HCT116 (cell line): ENCODE data around the gene NUMB. TPM values are rescaled to one million over a fixed set of nuclear protein-coding genes. Genes with fewer than 3 reads are reported as not detected.

Experiments used
- ATAC-seq: fragments of 200-7000 bp; cut with Tn5 transposase; 2 replicates; pipeline ENCODE4 v1.9.1; 2020; ENCODE audit warnings: mild to moderate bottlenecking, moderate library complexity
- BruUV-seq: library from RNA; stranded (reverse); fragments of 400-500 nt; replicated peaks from 2 replicates; lab custom pipeline; 2021; lab: Mats Ljungman, UMichigan
- CTCF ChIA-PET: fragments of 300-600 bp; sonication (Branson Sonifier 250); formaldehyde crosslinking; loops from one replicate; lab custom pipeline; 2021; ENCODE audit warnings: antibody characterized with exemption; lab: Charles Lee
- POLR2A ChIA-PET: fragments of 300-600, 350-600 bp; sonication (Branson Sonifier 250); formaldehyde crosslinking; loops from one replicate; lab custom pipeline; 2021; ENCODE audit warnings: antibody characterized with exemption; lab: Charles Lee
- RAD21 ChIA-PET, 2 experiments: fragments of 300-600 bp; sonication (Branson Sonifier 250); formaldehyde crosslinking; loops; one replicate each; lab custom pipeline; 2023; ENCODE audit warnings: low total read pairs in 2 of 2; ENCODE audit not compliant: uncharacterized antibody in 2 of 2, unreplicated experiment in 2 of 2, low non-redundant PET in 1 of 2; lab: Charles Lee
- DNase-seq: peaks from one replicate; pipeline ENCODE4 v3.0.0-alpha.2; 2010; ENCODE audit warnings: low read depth, low spot score
- H2AFZ ChIP-seq: fragments of 200-600 bp; shearing (Covaris generic), sonication (generic); 2 replicates; pipeline ENCODE4 v1.6.1; 2017; ENCODE audit warnings: low read depth, mixed run types, mixed read lengths, antibody characterized with exemption, low read length; ENCODE audit not compliant: poor library complexity, severe bottlenecking
- H3K27ac ChIP-seq: 2 replicates; pipeline ENCODE4 v1.5.1; 2012; ENCODE audit warnings: low read depth, low read length
- H3K27me3 ChIP-seq: fragments of 200-600 bp; sonication (generic); 2 replicates; pipeline ENCODE4 v1.6.1; 2016; ENCODE audit warnings: mixed run types, low read length, mixed read lengths; ENCODE audit not compliant: insufficient read depth
- H3K36me3 ChIP-seq, 2 experiments: fragments of 200-500 bp in 1 of 2; fragments of 200-600 bp in 1 of 2; sonication (Bioruptor generic) in 1 of 2; sonication (generic) in 1 of 2; 2 replicates each; pipeline versions ENCODE4 v1.5.1 to v1.6.1; 2014 to 2016; ENCODE audit warnings: low read length in 2 of 2, inconsistent platforms in 1 of 2, mixed read lengths in 1 of 2, mixed run types in 1 of 2; ENCODE audit not compliant: insufficient read depth in 2 of 2, control insufficient read depth in 1 of 2
- H3K4me1 ChIP-seq, 2 experiments: fragments of 200-600 bp in 1 of 2; sonication (generic) in 1 of 2; 2 replicates each; pipeline versions ENCODE4 v1.5.1 to v1.6.1; 2012 to 2017; ENCODE audit warnings: low read length in 2 of 2, inconsistent platforms in 1 of 2, mild to moderate bottlenecking in 1 of 2, mixed read lengths in 1 of 2, mixed run types in 1 of 2, moderate library complexity in 1 of 2; ENCODE audit not compliant: insufficient read depth in 2 of 2, control insufficient read depth in 1 of 2
- H3K4me2 ChIP-seq: fragments of 200-600 bp; sonication (generic); 2 replicates; pipeline ENCODE4 v1.6.1; 2017; ENCODE audit warnings: mixed run types, low read length, mixed read lengths
- H3K4me3 ChIP-seq, 2 experiments: fragments of 200-600 bp in 1 of 2; sonication (generic) in 1 of 2; replicated peaks in 1 of 2; 2 replicates each; pipeline ENCODE4 v1.5.1; 2011 to 2016; ENCODE audit warnings: low read length in 2 of 2, control low read depth in 1 of 2, low read depth in 1 of 2, mild to moderate bottlenecking in 1 of 2, mixed read lengths in 1 of 2, mixed run types in 1 of 2
- H3K79me2 ChIP-seq: fragments of 200-600 bp; sonication (generic); 2 replicates; pipeline ENCODE4 v1.6.1; 2017; ENCODE audit warnings: mild to moderate bottlenecking, mixed run types, low read length, moderate library complexity, mixed read lengths; ENCODE audit not compliant: insufficient read depth
- H3K9ac ChIP-seq: fragments of 200-600 bp; sonication (generic); 2 replicates; pipeline ENCODE4 v1.6.1; 2016; ENCODE audit warnings: low read length, mixed read lengths
- H3K9me2 ChIP-seq: fragments of 200-600 bp; sonication (generic), shearing (Covaris generic); 2 replicates; pipeline ENCODE4 v1.6.1; 2017; ENCODE audit warnings: mixed run types, mild to moderate bottlenecking, moderate library complexity; ENCODE audit not compliant: insufficient read depth
- H3K9me3 ChIP-seq, 2 experiments: fragments of 200-500 bp in 1 of 2; fragments of 200-600 bp in 1 of 2; sonication (Bioruptor generic) in 1 of 2; sonication (generic) in 1 of 2; 2 replicates each; pipeline ENCODE4 v1.6.1; 2014 to 2017; ENCODE audit warnings: low read length in 2 of 2, mixed read lengths in 2 of 2, inconsistent platforms in 1 of 2, low read depth in 1 of 2, mild to moderate bottlenecking in 1 of 2, mixed run types in 1 of 2, moderate library complexity in 1 of 2; ENCODE audit not compliant: control insufficient read depth in 1 of 2, insufficient read depth in 1 of 2
- H4K20me1 ChIP-seq: fragments of 200-600 bp; sonication (generic), shearing (Covaris generic); 2 replicates; pipeline ENCODE4 v1.6.1; 2017; ENCODE audit warnings: mixed run types, mild to moderate bottlenecking, moderate library complexity; ENCODE audit not compliant: insufficient read depth
- CBX3 ChIP-seq: IDR thresholded peaks from 2 replicates; pipeline ENCODE4 v1.6.1; 2012; ENCODE audit warnings: low read depth
- EGR1 ChIP-seq: IDR thresholded peaks from 2 replicates; pipeline ENCODE4 v1.6.1; 2012; ENCODE audit warnings: low read depth
- ELF1 ChIP-seq: IDR thresholded peaks from 2 replicates; pipeline ENCODE4 v1.6.1; 2012; ENCODE audit warnings: low read depth, borderline replicate concordance
- EZH2 ChIP-seq: fragments of 200-600 bp; sonication (generic); IDR thresholded peaks from 2 replicates; pipeline ENCODE4 v1.6.1; 2017; ENCODE audit warnings: antibody characterized with exemption, mixed run types
- FOSL1 ChIP-seq: IDR thresholded peaks from 2 replicates; pipeline ENCODE4 v1.6.1; 2012; ENCODE audit warnings: low read depth
- JUND ChIP-seq: IDR thresholded peaks from 2 replicates; pipeline ENCODE4 v1.6.1; 2012
- RAD21 ChIP-seq: IDR thresholded peaks from 2 replicates; pipeline ENCODE4 v1.6.1; 2012; ENCODE audit warnings: low read depth, mild to moderate bottlenecking
- TCF7L2 ChIP-seq: IDR thresholded peaks from 2 replicates; pipeline ENCODE4 v1.7.0; 2011; ENCODE audit warnings: borderline replicate concordance, inconsistent platforms; ENCODE audit not compliant: insufficient read depth, insufficient read length; ENCODE audit errors: extremely low read depth
- YY1 ChIP-seq: IDR thresholded peaks from 2 replicates; pipeline ENCODE4 v1.6.1; 2011; ENCODE audit warnings: low read length, low read depth, moderate library complexity, mild to moderate bottlenecking; ENCODE audit not compliant: insufficient replicate concordance; ENCODE audit errors: extremely low read depth
- ZFX ChIP-seq: fragments of 450-650 bp; IDR thresholded peaks from 2 replicates; pipeline ENCODE4 v1.6.1; 2017
- intact Hi-C: fragments of 100-400 bp; cut with micrococcal nuclease; formaldehyde crosslinking; loops from 2 replicates; pipeline ENCODE4 v1.10.0; 2022
- total RNA-seq: library from RNA; stranded (reverse); gene quantifications from one replicate; pipeline ENCODE4 v1.2.1, GENCODE V29; 2021; ENCODE audit not compliant: unreplicated experiment
- TF ChIP-seq, protein P1 (sequence below): IDR thresholded peaks from 2 replicates; pipeline ENCODE4 v1.6.1; 2011; ENCODE audit warnings: mild to moderate bottlenecking, low read length, moderate library complexity; ENCODE audit not compliant: insufficient replicate concordance; ENCODE audit errors: extremely low read depth
- TF ChIP-seq, protein P2 (sequence below): IDR thresholded peaks from 2 replicates; pipeline ENCODE4 v1.6.1; 2012

NUMB gene
- total RNA-seq, 1 experiment from 2014 or later: 43.0 TPM

- RAD21 ChIA-PET: no interaction called here
Measured at GRCh38 chr14:73251516-73252215, 206.7 kb downstream of the NUMB start.

More at GRCh38 chr14:73251516-73252215, 206.7 kb downstream of the NUMB start:
- Histone ChIP-seq H3K9me2 (no peaks in the 10 kb centered on the region), H3K27ac (no peak overlapping the region), H3K4me3 (no peak overlapping the region), H3K4me2 (no peak overlapping the region), H2AFZ (no peak overlapping the region), H3K27me3 (no peaks in the 10 kb centered on the region), H3K9ac (no peak overlapping the region), H3K4me1 (no peaks in the 10 kb centered on the region), H3K79me2 (no peaks in the 10 kb centered on the region), H4K20me1 (no peaks in the 10 kb centered on the region), H3K36me3 (no peaks in the 10 kb centered on the region; a peak in 1 of 4 replicates), H3K9me3 (no peaks in the 10 kb centered on the region)
- CTCF ChIA-PET: no interaction called here
- ATAC-seq (no peak), DNase-seq (no peak)
- intact Hi-C loops: no loop called here
- no peak for TF ChIP-seq FOSL1
- TF ChIP-seq YY1: no peak
- TF ChIP-seq, protein P1, sequence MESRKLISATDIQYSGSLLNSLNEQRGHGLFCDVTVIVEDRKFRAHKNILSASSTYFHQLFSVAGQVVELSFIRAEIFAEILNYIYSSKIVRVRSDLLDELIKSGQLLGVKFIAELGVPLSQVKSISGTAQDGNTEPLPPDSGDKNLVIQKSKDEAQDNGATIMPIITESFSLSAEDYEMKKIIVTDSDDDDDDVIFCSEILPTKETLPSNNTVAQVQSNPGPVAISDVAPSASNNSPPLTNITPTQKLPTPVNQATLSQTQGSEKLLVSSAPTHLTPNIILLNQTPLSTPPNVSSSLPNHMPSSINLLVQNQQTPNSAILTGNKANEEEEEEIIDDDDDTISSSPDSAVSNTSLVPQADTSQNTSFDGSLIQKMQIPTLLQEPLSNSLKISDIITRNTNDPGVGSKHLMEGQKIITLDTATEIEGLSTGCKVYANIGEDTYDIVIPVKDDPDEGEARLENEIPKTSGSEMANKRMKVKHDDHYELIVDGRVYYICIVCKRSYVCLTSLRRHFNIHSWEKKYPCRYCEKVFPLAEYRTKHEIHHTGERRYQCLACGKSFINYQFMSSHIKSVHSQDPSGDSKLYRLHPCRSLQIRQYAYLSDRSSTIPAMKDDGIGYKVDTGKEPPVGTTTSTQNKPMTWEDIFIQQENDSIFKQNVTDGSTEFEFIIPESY: no peak
- no peak for TF ChIP-seq EGR1
- no peak for TF ChIP-seq ELF1
- TF ChIP-seq, protein P2, sequence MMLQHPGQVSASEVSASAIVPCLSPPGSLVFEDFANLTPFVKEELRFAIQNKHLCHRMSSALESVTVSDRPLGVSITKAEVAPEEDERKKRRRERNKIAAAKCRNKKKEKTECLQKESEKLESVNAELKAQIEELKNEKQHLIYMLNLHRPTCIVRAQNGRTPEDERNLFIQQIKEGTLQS: no peak
- TF ChIP-seq CBX3: no peak
- no peak for TF ChIP-seq RAD21
- no peak for TF ChIP-seq EZH2
- TF ChIP-seq ZFX: no peak
- no peak for TF ChIP-seq JUND
- TF ChIP-seq TCF7L2: no peak
- POLR2A ChIA-PET: no interaction called here
- no TSS peak for BruUV-seq
